Measurements from ENCODE around the gene RGL1. TPM values are rescaled to one million over a fixed set of nuclear protein-coding genes. Genes with fewer than 3 reads are reported as not detected.

The RGL1 gene
- total RNA-seq, 1 donor from 2014 or later: 3.0 TPM

DNA sequence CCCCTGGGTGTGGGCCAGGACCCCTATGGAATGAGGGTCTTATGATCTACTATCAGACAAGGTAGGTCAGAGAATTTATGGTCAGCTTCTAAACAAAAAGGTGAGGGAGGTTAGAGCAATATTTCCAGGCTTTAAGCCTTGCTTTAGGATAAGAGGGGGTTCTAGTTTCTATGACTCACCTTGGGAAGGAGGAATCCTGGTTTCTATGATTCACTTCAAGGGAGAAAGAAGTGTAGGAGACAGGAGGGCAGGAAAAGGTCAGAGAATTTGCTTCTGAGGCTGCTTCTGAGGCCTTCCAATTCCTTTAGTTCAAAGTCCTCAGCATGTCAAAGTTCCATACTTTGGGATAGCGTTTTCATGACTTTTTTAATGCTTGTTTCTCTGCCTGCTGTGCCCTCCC is 35.2 kb downstream of the RGL1 start:
- H3K27ac Mint-ChIP-seq: no peak overlapping the region
- peaks cover 21% of the 10 kb centered on the region for H3K4me1 Mint-ChIP-seq
- TF ChIP-seq, protein P1, sequence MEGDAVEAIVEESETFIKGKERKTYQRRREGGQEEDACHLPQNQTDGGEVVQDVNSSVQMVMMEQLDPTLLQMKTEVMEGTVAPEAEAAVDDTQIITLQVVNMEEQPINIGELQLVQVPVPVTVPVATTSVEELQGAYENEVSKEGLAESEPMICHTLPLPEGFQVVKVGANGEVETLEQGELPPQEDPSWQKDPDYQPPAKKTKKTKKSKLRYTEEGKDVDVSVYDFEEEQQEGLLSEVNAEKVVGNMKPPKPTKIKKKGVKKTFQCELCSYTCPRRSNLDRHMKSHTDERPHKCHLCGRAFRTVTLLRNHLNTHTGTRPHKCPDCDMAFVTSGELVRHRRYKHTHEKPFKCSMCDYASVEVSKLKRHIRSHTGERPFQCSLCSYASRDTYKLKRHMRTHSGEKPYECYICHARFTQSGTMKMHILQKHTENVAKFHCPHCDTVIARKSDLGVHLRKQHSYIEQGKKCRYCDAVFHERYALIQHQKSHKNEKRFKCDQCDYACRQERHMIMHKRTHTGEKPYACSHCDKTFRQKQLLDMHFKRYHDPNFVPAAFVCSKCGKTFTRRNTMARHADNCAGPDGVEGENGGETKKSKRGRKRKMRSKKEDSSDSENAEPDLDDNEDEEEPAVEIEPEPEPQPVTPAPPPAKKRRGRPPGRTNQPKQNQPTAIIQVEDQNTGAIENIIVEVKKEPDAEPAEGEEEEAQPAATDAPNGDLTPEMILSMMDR (IDR thresholded peaks at IDR 0.05): no peak
- intact Hi-C loops (cut with micrococcal nuclease): no loop called here
- no peaks in the 10 kb centered on the region for H3K27me3 Mint-ChIP-seq
- ATAC-seq (ENCODE audit: low read depth) (no peak), DNase-seq (no peak)
- POLR2A ChIA-PET: no interaction called here
- no peak overlapping the region for H3K4me3 Mint-ChIP-seq
- no peaks in the 10 kb centered on the region for H3K36me3 Mint-ChIP-seq (ENCODE audit: low read depth)
- CTCF ChIA-PET: no interaction called here
- no peaks in the 10 kb centered on the region for H3K9me3 Mint-ChIP-seq

DNA sequence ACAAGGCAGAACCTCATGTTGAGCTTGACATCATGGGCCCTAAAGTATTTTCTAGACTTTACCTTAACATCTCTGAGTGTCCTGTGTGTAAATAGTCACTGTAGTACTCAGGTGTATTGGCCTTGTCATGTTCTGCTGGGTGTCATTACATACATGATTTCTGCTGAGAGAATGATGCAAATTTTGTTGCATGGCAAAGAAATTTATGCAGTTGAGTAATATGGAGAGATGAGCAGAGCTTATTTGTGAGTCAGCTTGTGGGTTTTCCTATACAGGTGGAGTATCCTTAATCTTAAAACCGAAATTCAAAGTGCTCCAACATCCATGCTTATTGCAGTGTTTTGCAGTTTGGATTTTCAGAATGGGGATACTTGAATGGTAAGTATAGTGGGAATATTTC is 36.6 kb downstream of the RGL1 start:
- ChIA-PET POLR2A (interaction anchor here (1.4 to 1.8 kb wide), 3 partner anchors 11 to 74 kb away, joined by 3 to 11 read pairs (median 8); no protein-coding TSS in a partner anchor), CTCF (interaction anchor here (1.0 to 2.0 kb wide), 2 partner anchors 75 to 157 kb away, joined by 3 to 9 read pairs; no protein-coding TSS in a partner anchor)
- DNase-seq (no peak), ATAC-seq (ENCODE audit: low read depth) (peak; percentile 51)
- intact Hi-C loops (cut with micrococcal nuclease): no loop called here
- no peaks in the 10 kb centered on the region for H3K27me3 Mint-ChIP-seq
- peak overlapping the region; percentile 69 for H3K27ac Mint-ChIP-seq
- no peaks in the 10 kb centered on the region for H3K36me3 Mint-ChIP-seq (ENCODE audit: low read depth)
- no peaks in the 10 kb centered on the region for H3K9me3 Mint-ChIP-seq
- peaks cover 21% of the 10 kb centered on the region for H3K4me1 Mint-ChIP-seq
- H3K4me3 Mint-ChIP-seq: peak overlapping the region; percentile 21
- TF ChIP-seq, protein P1 (IDR thresholded peaks at IDR 0.05): no peak

DNA sequence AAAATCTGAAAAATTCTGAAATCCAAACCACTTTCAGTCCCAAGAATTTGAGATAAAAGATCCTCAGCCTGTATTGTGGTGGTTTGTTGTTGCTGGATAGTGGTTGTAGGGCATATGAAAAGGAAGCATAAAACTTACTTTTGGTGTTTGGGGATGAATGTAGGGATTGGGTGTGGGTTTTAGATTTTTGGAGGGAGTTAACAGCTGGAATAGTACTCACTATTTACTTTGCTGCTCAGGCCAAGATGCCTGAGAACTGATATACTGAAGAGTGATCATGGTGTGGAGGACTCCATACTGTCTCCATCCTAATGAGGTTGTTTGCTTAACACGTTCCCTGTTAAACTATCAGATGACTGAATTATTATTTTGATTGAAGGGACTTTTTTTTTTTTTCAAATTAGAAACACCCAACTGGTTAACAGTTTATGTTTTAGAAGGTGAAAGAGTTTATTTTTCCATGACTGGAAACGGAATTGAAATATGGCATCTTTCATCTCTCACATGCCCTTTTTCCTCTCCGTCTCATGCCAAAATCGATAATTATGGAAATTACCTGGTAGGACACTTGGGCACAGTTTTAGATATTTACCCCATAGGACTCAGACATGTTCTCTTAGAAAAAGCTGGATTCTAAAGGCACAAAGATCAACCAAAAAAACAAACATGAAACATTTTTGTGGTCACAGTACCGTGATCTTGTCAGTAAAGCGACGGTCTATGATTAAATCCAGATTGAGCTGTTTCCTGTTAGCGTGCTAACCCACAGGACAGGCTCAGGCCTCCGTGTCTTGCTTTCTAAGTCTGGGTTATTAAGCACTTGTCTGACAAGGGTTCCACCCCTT is 37.3 kb downstream of the RGL1 start:
- Mint-ChIP-seq H3K4me1 (peaks cover 21% of the 10 kb centered on the region), H3K9me3 (no peaks in the 10 kb centered on the region), H3K36me3 (ENCODE audit: low read depth) (no peaks in the 10 kb centered on the region), H3K27me3 (peaks cover 2% of the 10 kb centered on the region), H3K4me3 (peak overlapping the region; percentile 42), H3K27ac (peak overlapping the region; percentile 69)
- DNase-seq (no peak), ATAC-seq (ENCODE audit: low read depth) (peak; percentile 82)
- POLR2A ChIA-PET: interaction anchor here (0.5 to 1.8 kb wide), 5 partner anchors 10 to 73 kb away, joined by 3 to 11 read pairs (median 3); no protein-coding TSS in a partner anchor
- CTCF ChIA-PET: interaction anchor here (2.0 kb wide), 1 partner anchor 74 kb away, joined by 9 read pairs; no protein-coding TSS in a partner anchor
- TF ChIP-seq, protein P1 (IDR thresholded peaks at IDR 0.05): no peak
- intact Hi-C loops (cut with micrococcal nuclease): loop anchor here (1.0 kb wide), 1 partner anchor 69 kb away; no protein-coding TSS in a partner anchor

DNA sequence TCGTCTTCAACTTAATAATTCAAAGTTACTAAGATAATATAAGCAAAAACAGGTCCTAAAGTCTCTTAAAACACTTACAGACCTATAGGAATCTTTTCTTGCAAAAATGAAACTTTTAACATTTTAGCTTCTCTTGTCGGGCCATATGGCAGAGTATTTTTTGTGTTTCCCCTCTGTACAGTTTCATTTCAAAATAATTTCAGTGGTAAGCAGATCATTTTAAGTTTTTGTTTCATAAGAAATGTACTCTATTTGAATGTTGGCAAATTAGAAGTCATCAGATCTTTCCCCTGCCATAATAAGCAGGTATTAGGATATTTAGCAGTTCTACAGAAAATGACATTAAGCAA is 37.9 kb downstream of the RGL1 start:
- POLR2A ChIA-PET: interaction anchor here (1.0 to 1.8 kb wide), 3 partner anchors 20 to 73 kb away, joined by 3 to 11 read pairs (median 8); no protein-coding TSS in a partner anchor
- TF ChIP-seq, protein P1 (IDR thresholded peaks at IDR 0.05): no peak
- Mint-ChIP-seq H3K36me3 (ENCODE audit: low read depth) (no peaks in the 10 kb centered on the region), H3K27me3 (peaks cover 2% of the 10 kb centered on the region), H3K4me1 (peaks cover 21% of the 10 kb centered on the region), H3K4me3 (peak overlapping the region; percentile 42), H3K27ac (peak overlapping the region; percentile 69), H3K9me3 (no peaks in the 10 kb centered on the region)
- CTCF ChIA-PET: no interaction called here
- intact Hi-C loops (cut with micrococcal nuclease): loop anchor here (1.0 kb wide), 1 partner anchor 69 kb away; no protein-coding TSS in a partner anchor
- ATAC-seq (ENCODE audit: low read depth) (peak; percentile 28), DNase-seq (no peak)

DNA sequence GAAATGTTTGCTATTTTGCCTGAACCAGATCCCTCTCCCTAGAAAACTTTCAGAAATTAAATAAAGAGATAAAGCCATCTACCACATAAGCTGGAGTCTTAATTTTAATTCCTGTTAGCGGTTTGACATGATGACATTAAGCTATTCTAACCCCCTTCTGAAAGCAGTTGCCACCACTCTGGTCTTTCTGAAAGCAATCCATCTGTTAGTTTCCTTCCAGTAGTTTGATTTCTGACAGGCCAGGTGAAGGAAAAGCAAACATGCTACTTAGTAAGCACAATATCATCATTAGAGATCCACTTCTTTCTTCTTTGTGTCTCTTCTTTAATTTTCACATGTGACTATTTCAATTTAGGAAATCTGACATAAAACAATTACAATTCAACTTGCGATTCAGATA is 39.9 kb downstream of the RGL1 start:
- Mint-ChIP-seq H3K27ac (no peak overlapping the region), H3K4me1 (peaks cover 21% of the 10 kb centered on the region), H3K27me3 (peaks cover 2% of the 10 kb centered on the region), H3K4me3 (no peak overlapping the region), H3K36me3 (ENCODE audit: low read depth) (no peaks in the 10 kb centered on the region), H3K9me3 (no peaks in the 10 kb centered on the region)
- TF ChIP-seq, protein P1 (IDR thresholded peaks at IDR 0.05): no peak
- CTCF ChIA-PET: interaction anchor here (1.6 kb wide), 1 partner anchor 71 kb away, joined by 4 read pairs; no protein-coding TSS in a partner anchor
- ATAC-seq (ENCODE audit: low read depth) (no peak), DNase-seq (no peak)
- POLR2A ChIA-PET: no interaction called here
- intact Hi-C loops (cut with micrococcal nuclease): no loop called here
